Measurements from ENCODE around the gene CADM1.

Gene CADM1

GRCh38 chr11:115528225-115528624, 24.0 kb upstream of the CADM1 start:
- in situ Hi-C loops (cut with HindIII; ENCODE audit: low pct_unique_long_range_greater_than_20kb, low sequenced_read_pairs): no loop called here
- DNase-seq (ENCODE audit: low read depth in 1 of 2, low spot score in 1 of 2): no peak
- TF ChIP-seq JUND (IDR thresholded peaks at IDR 0.05; ENCODE audit: low read depth): no peak

DNA sequence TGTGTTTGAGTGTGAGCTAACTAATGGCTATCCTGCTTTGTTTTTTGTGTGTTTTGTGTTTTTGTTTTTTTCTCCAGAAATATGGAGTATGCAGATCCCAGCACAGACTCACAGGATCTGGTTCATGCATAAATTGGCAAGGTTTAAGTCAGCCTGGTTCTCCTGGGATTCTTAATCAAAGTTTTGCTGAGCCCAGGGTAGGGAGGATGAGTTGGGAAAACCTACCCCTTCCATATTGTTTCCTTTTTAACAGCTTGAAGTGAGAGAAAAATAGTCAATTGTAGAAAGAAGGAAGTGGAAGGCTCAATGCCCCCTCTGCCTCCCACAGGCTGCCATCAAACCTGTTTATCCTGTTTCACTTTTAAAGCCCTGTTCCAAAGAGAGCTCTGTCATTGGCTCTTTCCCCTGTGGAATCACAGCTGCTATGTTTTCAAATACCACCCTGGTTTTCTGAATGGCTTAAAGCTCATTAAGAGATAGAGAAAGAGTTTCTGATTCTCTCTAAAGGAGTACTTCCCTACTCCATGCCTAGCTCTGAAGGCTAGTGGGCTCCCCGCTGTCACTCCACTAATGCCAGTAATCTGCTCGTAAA, 23.4 kb upstream of the CADM1 start:
- TF ChIP-seq JUND (IDR thresholded peaks at IDR 0.05; ENCODE audit: low read depth): no peak
- DNase-seq (ENCODE audit: low read depth in 1 of 2, low spot score in 1 of 2): peak; percentile 37 to 85
- in situ Hi-C loops (cut with HindIII; ENCODE audit: low pct_unique_long_range_greater_than_20kb, low sequenced_read_pairs): no loop called here

DNA sequence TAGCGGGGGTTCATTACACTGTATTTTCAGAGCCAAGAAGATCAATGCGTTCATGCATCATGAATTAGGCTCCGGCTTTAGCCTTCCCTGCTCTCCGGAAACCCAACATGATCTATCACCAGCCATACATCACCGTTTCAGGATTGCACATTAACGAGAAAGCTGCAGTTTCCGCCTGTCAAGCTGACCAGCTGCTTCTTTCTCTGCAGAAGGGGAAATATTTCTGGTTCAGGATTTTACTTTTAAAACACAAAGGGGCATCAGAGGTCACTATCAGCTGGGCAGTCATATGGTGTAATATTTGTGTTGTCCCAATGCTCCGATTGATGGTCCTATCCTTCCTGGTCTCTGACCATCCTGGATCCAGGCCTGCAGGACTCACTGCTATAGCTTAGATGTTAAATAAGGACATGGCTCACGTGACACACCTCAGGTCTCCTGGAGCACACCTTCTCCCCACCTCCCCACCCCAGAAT, 21.4 kb upstream of the CADM1 start:
- TF ChIP-seq JUND (IDR thresholded peaks at IDR 0.05; ENCODE audit: low read depth): no peak
- in situ Hi-C loops (cut with HindIII; ENCODE audit: low pct_unique_long_range_greater_than_20kb, low sequenced_read_pairs): no loop called here
- DNase-seq (ENCODE audit: low read depth in 1 of 2, low spot score in 1 of 2): no peak

- in situ Hi-C loops (cut with HindIII; ENCODE audit: low pct_unique_long_range_greater_than_20kb, low sequenced_read_pairs): no loop called here
- no peak for TF ChIP-seq JUND (IDR thresholded peaks at IDR 0.05; ENCODE audit: low read depth)
- no peak for DNase-seq (ENCODE audit: low read depth in 1 of 2, low spot score in 1 of 2)
Measured at GRCh38 chr11:115524572-115524971, 20.4 kb upstream of the CADM1 start.

DNA sequence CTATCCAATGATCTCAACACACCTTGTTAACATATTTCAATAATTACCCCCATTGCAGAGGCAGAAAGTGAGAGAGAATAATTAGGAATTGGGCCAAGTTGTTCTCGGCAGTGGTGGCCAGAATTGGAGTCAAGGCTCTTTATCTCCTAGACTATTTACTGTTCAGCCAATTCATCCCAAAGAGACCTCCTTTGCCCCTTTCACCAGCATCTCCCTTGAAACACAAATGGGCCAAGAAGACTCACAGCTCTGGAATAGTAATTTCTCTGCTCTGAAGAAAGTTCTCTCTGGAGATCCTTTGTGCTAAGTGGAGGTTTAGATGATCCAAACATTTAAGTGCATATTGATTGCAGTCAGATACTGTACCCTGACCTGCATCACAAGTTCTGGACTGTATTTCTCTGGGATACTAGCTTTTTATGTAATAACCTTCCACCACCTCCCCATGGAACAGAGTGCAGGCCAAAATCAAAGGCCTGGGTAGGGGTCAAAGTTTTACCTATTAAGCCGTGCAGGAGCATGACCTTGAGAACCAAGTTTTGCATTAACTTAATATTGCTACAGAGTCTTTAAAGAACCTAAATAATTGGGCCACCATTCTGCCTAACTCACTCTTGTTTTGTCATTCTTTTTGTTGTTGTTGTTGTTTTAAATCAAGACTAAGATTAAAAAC, 19.6 kb upstream of the CADM1 start:
- in situ Hi-C loops (cut with HindIII; ENCODE audit: low pct_unique_long_range_greater_than_20kb, low sequenced_read_pairs): no loop called here
- no peak for TF ChIP-seq JUND (IDR thresholded peaks at IDR 0.05; ENCODE audit: low read depth)
- no peak for DNase-seq (ENCODE audit: low read depth in 1 of 2, low spot score in 1 of 2)

DNA sequence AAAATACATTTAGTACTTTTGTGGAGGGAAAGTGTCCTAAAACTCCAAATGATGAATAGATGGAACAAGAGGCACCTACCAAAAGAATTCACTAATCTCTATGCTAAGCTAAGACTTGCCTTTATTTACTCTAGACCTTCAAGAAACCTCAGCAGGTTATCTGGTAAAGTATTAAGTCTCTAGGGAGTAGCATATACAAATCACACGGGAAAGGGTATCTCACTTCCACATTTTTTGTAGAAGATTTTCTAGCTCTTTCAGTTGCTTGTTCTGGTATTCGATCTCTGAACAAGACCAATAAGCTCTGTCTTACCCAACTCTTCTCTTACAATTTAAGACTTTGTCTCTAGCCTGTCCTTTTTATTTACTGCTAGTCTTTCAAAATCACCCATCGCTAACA, 18.1 kb upstream of the CADM1 start:
- DNase-seq (ENCODE audit: low read depth in 1 of 2, low spot score in 1 of 2): no peak
- TF ChIP-seq JUND (IDR thresholded peaks at IDR 0.05; ENCODE audit: low read depth): no peak
- in situ Hi-C loops (cut with HindIII; ENCODE audit: low pct_unique_long_range_greater_than_20kb, low sequenced_read_pairs): no loop called here

DNA sequence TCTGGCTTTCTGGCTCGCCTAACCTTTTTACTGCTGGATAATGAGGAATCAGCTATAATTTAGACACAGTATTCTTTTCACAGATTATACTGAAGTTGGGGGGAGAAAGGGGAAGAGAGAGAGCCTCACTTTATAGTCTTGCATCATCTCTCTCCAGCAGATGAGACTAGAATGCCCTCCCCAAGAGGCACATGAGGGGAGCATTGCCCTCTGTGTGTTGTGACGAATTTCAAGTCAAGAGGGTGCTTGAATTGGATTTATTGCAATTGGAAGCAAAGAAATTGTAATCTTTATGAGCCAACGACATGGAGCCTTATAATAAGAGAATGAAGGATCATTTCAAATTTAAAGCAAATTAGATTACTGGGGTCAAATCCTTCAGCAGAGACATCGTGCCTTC, 17.6 kb upstream of the CADM1 start:
- no peak for TF ChIP-seq JUND (IDR thresholded peaks at IDR 0.05; ENCODE audit: low read depth)
- in situ Hi-C loops (cut with HindIII; ENCODE audit: low pct_unique_long_range_greater_than_20kb, low sequenced_read_pairs): no loop called here
- DNase-seq (ENCODE audit: low read depth in 1 of 2, low spot score in 1 of 2): no peak

DNA sequence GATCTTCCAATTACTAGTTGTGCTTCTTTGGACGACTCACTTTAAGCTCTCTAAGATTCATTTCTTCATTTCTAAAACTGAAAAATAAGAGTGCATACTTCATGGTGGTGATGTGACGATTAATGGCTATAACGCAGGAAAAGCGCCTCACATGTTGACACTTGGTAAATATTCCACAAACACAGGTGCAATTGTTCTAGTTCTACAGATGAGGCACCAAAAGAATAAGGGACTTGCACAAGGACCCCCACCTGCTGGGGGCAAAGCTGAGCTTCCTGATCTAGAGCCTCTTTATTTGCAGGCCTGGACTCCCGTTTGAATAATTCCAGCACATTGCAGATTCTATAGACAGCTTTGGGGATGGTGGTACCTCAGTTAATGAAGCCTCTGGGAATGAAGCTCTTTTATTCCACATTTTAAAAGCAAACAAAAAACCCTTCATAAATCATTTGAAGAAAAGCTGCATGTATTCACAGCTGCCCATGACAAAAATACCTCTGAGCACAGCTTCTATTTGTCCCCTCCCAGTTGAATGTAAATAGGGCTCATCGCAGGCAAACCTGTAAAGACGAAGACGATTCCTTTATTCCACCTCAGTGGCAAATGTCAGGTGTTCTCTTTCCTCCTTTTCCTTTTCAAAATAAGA, 14.9 kb upstream of the CADM1 start:
- in situ Hi-C loops (cut with HindIII; ENCODE audit: low pct_unique_long_range_greater_than_20kb, low sequenced_read_pairs): no loop called here
- DNase-seq (ENCODE audit: low read depth in 1 of 2, low spot score in 1 of 2): no peak
- no peak for TF ChIP-seq JUND (IDR thresholded peaks at IDR 0.05; ENCODE audit: low read depth)

DNA sequence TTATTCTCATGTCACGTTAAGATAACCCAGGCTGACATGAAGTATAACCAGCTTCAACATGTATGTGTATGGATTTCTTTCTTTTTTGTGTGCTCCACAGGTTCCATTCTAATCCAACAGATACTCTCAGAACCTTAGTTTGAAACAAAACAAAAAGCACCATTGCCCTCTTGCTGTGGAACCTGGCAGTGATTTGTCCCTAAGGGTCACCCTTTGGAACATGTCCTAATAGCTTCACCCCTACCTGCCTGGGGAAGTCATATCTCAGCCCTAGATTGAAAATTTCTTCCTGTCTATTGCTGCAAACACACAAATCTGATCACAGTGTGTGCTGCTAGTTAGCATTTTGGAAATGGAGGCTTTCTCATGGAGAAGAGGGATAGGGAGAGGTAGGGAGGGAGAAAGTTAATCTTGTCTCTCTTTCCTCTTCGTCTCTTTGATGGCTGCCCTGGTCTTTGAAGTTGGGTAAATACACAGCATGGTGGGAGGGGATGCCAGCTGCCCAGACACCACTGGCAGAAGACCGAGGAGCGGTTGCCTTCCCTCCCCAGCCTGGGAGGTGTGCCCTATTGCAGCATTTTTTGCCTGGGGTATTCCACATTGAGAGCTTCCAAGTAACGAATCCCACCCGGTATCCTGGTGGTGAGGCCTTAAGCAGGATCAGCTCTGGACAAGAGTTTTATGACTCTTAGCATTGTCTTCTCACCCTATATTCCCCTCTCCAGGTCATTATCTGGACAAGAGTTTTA, 11.6 kb upstream of the CADM1 start:
- in situ Hi-C loops (cut with HindIII; ENCODE audit: low pct_unique_long_range_greater_than_20kb, low sequenced_read_pairs): no loop called here
- no peak for DNase-seq (ENCODE audit: low read depth in 1 of 2, low spot score in 1 of 2)
- TF ChIP-seq JUND (IDR thresholded peaks at IDR 0.05; ENCODE audit: low read depth): no peak

DNA sequence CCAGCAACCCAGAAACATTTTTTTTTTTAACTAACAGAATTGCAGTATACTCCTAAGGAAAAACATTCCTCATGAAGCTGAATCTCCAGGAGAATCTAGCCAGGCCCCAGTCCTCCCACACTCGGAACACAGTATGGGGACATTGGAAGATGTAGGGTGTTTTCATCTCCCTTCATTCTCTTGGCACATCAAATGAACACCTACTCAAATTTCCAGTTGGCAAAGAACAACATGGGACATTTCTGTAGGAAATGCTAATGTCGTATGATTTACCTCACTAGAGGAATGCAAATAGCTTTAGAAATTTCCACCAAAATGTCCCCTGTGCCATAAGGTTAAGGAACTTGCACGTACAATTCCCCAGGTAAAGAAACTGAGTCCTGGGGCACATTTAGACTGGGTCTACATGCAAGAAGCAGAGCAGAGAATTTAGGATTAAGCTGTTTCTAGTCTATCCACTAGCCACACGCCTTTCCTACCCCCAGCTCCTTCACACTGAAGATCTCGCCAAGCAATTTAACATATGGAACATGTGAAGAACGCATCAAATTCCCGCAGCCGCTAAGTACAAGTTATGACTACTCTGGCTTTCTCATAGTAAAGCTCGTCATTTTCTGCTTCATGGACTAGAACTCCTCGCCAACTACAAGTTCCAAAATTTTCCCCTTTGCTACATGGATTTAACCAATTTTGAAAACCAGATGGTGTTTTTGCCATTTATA, 2.9 kb upstream of the CADM1 start:
- in situ Hi-C loops (cut with HindIII; ENCODE audit: low pct_unique_long_range_greater_than_20kb, low sequenced_read_pairs): no loop called here
- no peak for TF ChIP-seq JUND (IDR thresholded peaks at IDR 0.05; ENCODE audit: low read depth)
- DNase-seq (ENCODE audit: low read depth in 1 of 2, low spot score in 1 of 2): no peak

DNA sequence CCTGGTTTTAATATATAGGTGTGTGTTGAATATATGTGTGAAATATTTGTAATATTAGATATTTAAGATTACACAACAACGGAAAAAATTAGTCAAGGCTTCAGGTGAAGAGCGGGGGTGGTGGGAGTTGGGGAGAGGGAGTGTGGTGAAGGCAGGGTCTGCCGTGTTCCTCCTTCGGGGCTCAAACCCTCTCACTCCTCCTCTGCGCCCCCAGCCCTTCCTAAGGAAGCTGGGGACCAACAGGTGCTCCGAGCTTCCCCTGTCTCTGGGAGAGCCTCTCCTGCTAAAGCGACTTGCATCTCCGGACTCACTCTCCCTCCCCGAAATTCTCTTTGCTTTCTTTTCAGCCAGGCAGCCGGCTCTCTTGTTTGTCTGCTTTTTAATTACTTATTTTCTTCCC, 960 bp upstream of the CADM1 start:
- TF ChIP-seq JUND (IDR thresholded peaks at IDR 0.05; ENCODE audit: low read depth): no peak
- in situ Hi-C loops (cut with HindIII; ENCODE audit: low pct_unique_long_range_greater_than_20kb, low sequenced_read_pairs): no loop called here
- DNase-seq (ENCODE audit: low read depth in 1 of 2, low spot score in 1 of 2): peak; percentile 30 to 54

DNA sequence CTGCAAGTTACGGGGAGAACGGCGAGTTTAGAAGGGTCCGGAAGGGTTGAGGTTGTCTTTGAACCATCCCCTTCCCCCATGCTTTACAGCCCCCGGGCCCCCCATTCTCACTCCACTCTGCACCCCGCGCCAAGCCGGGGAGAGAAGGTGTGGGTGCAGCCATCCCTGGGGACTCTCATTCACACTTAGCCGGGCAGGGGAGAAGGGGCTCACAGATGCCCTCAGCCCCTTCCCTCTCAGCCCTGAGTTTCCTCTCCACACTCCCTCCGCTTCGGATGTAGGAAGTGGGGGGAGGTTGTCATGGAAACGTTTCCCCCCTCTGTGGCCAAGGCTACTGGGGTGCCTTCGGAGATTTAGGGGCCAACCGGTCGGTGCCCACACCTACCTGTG, 334 bp downstream of the CADM1 start:
- peak in 1 of 2 experiments; percentile 28 for DNase-seq (ENCODE audit: low read depth in 1 of 2, low spot score in 1 of 2)
- TF ChIP-seq JUND (IDR thresholded peaks at IDR 0.05; ENCODE audit: low read depth): no peak
- in situ Hi-C loops (cut with HindIII; ENCODE audit: low pct_unique_long_range_greater_than_20kb, low sequenced_read_pairs): no loop called here
